Ishikawa (cell line): ENCODE measurements around the gene BCAT1.

Experiments used
- CEBPB ChIP-seq: IDR thresholded peaks from 2 replicates; pipeline ENCODE4 v1.6.1; 2012
- CREB1 ChIP-seq: IDR thresholded peaks from 2 replicates; pipeline ENCODE4 v1.6.1; 2012; ENCODE audit warnings: low read depth
- EGR1 ChIP-seq: IDR thresholded peaks from 2 replicates; pipeline ENCODE4 v1.6.1; 2012
- EP300 ChIP-seq: IDR thresholded peaks from 2 replicates; pipeline ENCODE4 v1.6.1; 2012; ENCODE audit warnings: borderline replicate concordance
- NFIC ChIP-seq: IDR thresholded peaks from 2 replicates; pipeline ENCODE4 v1.6.1; 2012
- RAD21 ChIP-seq: IDR thresholded peaks from 2 replicates; pipeline ENCODE4 v1.6.1; 2012; ENCODE audit warnings: low read depth
- TCF12 ChIP-seq: IDR thresholded peaks from 2 replicates; pipeline ENCODE4 v1.6.1; 2012; ENCODE audit warnings: low read depth
- TEAD4 ChIP-seq: IDR thresholded peaks from 2 replicates; pipeline ENCODE4 v1.6.1; 2012
- TF ChIP-seq, protein P1 (sequence below): IDR thresholded peaks from 2 replicates; pipeline ENCODE4 v1.6.1; 2012; ENCODE audit warnings: low read depth, mild to moderate bottlenecking
- TF ChIP-seq, protein P2 (sequence below): IDR thresholded peaks from 2 replicates; pipeline ENCODE4 v1.6.1; 2012
- TF ChIP-seq, protein P3 (sequence below): IDR thresholded peaks from 2 replicates; pipeline ENCODE4 v1.6.1; 2012

DNA sequence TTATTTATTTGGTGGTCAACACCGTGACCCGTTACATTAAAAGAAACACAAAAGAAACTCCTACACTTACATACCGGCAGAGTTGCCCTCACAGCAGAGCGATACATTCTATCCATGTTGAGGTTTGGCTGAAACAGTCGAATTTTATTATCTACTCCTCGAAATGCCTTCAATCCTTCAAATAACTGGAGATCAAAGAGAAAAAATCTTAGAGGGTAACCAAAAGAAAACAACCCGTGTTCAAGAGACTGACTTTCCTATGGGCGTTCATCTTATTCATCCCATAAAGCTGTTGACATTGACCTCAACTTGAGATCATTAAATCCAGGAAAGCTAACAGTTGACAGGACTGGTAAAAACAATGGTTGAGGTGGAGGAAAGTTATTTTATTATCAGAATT lies 67.7 kb downstream of the BCAT1 start:
- TF ChIP-seq TEAD4 (no peak), CEBPB (no peak), EP300 (no peak), CREB1 (no peak), EGR1 (no peak), RAD21 (no peak), NFIC (no peak), TCF12 (no peak)
- TF ChIP-seq, protein P1, sequence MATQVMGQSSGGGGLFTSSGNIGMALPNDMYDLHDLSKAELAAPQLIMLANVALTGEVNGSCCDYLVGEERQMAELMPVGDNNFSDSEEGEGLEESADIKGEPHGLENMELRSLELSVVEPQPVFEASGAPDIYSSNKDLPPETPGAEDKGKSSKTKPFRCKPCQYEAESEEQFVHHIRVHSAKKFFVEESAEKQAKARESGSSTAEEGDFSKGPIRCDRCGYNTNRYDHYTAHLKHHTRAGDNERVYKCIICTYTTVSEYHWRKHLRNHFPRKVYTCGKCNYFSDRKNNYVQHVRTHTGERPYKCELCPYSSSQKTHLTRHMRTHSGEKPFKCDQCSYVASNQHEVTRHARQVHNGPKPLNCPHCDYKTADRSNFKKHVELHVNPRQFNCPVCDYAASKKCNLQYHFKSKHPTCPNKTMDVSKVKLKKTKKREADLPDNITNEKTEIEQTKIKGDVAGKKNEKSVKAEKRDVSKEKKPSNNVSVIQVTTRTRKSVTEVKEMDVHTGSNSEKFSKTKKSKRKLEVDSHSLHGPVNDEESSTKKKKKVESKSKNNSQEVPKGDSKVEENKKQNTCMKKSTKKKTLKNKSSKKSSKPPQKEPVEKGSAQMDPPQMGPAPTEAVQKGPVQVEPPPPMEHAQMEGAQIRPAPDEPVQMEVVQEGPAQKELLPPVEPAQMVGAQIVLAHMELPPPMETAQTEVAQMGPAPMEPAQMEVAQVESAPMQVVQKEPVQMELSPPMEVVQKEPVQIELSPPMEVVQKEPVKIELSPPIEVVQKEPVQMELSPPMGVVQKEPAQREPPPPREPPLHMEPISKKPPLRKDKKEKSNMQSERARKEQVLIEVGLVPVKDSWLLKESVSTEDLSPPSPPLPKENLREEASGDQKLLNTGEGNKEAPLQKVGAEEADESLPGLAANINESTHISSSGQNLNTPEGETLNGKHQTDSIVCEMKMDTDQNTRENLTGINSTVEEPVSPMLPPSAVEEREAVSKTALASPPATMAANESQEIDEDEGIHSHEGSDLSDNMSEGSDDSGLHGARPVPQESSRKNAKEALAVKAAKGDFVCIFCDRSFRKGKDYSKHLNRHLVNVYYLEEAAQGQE = no peak
- TF ChIP-seq, protein P2, sequence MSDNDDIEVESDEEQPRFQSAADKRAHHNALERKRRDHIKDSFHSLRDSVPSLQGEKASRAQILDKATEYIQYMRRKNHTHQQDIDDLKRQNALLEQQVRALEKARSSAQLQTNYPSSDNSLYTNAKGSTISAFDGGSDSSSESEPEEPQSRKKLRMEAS = no peak
- TF ChIP-seq, protein P3, sequence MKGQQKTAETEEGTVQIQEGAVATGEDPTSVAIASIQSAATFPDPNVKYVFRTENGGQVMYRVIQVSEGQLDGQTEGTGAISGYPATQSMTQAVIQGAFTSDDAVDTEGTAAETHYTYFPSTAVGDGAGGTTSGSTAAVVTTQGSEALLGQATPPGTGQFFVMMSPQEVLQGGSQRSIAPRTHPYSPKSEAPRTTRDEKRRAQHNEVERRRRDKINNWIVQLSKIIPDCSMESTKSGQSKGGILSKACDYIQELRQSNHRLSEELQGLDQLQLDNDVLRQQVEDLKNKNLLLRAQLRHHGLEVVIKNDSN = no peak
